HG03565 (cell line): ENCODE results near the gene DAGLB.

Experiments
- ATAC-seq: cut with Tn5 transposase; IDR thresholded peaks from one replicate; pipeline ENCODE4 v1.9.1; 2021; ENCODE audit warnings: mild to moderate bottlenecking, moderate library complexity; ENCODE audit not compliant: unreplicated experiment

DAGLB gene

GRCh38 chr7:6432781-6433180 is 15.0 kb downstream of the DAGLB start:
- no peak for ATAC-seq

DNA sequence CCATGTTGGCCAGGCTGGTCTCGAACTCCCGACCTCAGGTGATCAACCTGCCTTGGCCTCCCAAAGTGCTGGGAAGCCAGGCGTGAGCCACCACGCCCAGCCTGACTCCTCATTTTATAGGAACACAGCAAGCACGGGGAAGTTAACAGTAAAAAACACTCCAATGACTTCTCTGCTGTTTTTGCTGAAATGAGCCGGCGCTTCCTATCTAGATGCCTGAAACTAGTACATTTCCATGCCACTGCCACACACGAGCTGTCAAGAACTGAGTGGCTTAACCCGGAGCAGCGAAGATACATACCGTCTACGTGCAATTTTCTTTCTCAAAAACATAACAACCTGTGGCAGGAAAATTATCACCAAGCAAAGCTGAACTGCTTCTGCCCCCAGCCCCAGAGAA is 16.8 kb downstream of the DAGLB start:
- no peak for ATAC-seq

DNA sequence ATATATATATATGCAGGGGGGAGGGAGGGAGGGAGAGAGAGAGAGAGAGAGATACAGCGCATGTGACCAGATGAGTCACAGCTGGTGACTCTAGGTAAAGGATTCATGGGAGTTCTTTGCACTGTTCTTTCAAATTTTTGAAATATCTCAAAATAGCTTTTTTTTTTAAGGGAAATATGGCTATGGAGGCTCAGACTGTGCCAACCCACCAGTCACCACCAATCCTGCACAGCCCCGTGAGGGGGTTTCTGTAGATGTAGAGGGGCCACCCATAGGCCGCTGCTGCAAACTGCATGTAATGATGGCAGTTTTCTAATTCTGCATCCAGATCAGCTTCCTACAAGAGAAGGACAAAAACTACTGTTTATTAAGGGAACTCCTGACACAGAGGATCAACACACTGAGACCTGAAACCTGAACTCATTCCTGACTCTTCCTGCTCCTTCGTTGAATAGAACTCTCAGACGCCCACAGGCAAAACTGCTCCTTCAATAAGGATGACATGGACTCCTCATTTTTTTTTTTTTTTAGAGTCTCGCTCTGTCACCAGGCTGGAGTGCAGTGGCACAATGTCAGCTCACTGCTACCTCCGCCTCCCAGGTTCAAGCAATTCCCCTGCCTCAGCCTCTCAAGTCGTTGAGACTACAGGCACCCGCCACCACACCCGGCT is 17.3 kb downstream of the DAGLB start:
- ATAC-seq, result no peak

GRCh38 chr7:6425948-6426347 is 21.8 kb downstream of the DAGLB start:
- no peak for ATAC-seq

DNA sequence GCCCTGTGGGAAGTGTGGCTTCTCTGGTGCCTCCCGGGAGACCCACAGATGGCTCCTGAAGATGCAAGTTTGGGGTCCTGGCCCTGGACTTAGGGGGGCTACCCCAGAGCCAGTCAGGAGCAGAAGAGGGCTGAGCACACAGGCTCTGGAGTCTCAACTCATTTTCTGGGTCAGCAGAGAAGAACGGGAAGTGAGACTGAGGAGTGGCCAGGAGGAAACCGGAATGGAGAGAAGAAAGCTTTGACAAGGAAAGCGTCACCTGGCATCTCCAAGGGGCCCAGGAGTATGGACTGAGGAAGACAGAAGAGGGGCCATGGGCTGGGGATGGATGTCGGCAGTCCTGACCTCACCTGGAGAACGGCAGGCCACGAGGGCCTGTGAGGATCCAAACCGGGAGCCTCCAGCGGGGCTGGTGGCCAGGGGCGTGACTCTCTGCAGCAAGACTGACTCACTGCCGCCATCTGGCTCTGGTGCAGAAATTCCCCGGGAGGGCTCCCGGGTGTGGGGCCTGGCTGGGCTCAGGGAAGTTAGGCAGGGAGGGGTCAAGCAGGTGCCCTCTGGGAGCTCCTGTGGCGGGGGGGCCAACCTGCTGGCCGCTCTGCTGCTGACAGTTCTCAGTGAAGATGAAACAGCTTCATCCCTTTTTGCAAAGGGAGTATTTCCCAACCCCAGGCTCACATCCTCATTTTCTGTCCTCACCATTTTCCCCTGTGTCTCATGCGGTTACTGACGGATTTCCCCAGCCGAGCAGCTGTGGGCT is 23.6 kb downstream of the DAGLB start:
- no peak for ATAC-seq

DNA sequence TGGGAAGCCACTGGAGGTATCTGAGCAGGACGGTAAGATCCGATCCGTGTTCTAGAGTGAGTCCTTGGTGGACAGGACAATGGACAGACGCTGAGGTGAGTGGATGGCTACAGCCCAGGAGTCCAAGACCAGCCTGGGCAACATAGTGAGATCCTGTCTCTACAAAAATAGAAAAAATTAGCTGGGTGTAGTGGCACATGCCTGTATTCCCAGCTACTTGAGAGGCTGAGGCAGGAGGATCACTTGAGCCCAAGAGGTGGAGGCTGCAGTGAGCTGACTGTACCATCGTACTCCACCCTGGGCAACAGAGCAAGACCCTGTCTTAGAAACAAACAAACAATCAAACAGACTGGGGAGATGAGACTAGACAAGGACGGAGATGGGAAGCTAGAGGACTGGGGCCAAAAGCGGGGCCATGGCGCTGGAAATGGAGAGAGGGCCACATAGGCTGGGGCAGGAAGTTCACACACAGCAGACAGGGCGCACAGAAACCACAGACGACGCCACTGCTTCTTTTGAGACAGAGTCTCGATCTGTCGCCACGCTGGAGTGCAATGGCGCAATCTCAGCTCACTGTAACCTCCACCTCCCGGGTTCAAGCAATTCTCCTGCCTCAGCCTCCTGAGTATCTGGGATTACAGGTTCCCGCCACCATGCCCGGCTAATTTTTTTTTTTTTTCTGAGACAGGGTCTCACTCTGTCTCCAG is 24.7 kb downstream of the DAGLB start:
- no peak for ATAC-seq

DNA sequence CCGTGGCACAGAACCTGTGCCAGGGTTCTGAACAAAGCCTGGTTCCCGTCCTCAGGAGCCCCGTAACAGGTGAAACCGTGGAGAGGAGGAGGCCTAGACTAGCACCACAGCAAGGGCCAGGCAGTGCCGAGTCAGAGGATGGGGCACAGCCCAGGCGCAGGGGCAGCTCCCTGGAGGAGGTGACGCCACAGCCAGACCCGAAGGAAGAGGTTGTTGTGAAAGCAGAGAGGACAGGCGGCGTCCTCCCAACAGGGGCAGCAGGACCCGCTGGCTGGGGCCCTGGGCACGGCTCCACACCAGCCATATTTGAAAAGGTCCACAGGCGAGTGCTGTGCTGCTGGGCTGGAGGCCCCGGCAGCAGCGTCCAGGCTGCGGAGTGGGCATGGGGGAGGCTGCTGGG is 25.7 kb downstream of the DAGLB start:
- ATAC-seq, result no peak

- no peak for ATAC-seq
Measured at GRCh38 chr7:6420680-6421079, 27.1 kb downstream of the DAGLB start.

DNA sequence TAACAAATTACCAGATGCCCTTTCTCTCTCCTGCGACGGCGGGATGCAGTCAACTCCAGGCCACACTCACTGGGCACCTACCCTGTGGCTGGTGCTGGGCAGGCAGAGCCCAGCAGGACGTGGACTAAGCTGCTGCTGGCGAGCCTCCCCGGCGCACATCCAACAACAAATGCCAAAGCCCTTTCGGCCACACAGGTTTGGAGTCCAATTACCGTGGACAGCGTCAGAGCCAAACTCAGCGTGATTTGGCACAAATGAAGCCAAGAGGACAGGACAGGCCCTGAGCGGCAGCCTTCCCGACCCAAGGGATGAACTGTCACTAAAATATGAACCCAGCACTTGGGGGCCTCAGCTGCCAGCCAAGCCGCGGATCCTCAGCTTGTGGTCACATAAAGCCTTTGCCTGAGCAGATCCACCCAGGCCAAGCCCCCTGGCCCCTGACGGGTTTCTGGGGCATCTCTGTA is 28.4 kb downstream of the DAGLB start:
- ATAC-seq, result no peak

GRCh38 chr7:6417408-6417807 is 30.3 kb downstream of the DAGLB start:
- ATAC-seq, result no peak

DNA sequence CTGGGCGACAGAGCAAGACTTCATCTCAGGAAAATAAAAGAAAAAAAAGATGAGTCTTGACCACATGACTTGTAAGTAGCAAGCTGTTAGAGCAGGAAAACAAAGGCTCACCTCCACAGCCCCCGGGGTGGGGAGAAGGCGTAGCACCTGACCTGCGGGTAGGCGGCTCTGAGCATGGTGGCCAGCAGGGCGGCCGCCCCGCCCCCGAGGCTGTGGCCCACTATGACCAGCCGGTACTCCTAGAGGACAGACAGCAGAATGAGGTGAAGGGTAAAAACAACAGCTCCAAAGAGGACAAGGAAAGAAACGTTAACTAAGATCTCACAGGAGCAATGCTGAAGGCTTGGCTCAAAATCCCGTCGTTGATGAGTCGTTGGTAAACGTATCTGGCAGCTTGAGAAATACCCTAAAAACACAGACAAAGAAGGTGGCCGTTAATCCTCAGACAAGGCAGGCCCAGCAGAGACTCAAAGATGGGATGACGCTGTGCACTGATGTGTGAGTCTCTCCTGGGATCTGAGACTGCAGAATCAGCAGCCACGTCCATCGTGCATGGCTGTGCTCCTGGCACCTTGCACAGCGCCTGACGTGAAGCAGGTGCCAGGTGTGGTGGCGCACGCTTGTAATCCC is 31.1 kb downstream of the DAGLB start:
- ATAC-seq, result no peak

DNA sequence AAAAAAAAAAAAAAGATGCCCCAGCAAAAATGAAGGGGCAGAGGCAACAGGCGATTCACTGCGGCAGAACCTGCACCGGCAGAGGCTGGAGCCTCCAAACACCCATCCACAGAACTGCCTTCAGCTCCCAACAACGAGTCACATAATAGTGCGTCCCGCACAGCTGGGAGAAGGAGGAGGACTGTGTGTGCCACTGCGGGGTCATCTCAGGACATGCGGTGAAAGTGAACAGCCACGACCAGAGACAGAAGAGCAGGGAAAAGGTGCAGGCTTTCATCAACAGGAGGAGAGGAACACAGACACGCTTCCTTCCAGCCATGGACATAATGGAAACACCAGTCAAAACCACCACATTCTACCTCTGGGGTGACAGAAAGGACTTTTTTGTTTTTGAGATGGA is 34.1 kb downstream of the DAGLB start:
- no peak for ATAC-seq

- no peak for ATAC-seq
Measured at GRCh38 chr7:6409944-6410693, 37.6 kb downstream of the DAGLB start.

DNA sequence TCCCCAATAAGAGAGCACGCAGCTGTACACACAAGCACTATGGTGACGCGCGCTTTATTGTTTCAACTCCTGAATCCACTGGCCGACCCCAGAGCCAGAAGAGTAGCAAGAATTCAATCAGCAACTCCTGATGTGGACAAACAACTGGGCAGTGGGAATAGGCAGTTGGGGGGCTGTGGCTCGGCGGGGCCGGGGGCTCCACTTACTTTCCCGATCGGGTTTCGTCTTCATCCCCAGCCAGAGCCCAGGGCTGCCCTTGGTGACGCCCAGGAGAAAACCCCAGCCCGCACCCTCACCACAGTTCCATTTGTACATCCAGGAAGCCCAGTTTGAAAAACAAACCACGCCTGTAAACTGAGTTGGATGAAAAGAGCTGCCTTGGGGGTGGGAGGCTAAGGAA is 38.7 kb downstream of the DAGLB start:
- no peak for ATAC-seq

DNA sequence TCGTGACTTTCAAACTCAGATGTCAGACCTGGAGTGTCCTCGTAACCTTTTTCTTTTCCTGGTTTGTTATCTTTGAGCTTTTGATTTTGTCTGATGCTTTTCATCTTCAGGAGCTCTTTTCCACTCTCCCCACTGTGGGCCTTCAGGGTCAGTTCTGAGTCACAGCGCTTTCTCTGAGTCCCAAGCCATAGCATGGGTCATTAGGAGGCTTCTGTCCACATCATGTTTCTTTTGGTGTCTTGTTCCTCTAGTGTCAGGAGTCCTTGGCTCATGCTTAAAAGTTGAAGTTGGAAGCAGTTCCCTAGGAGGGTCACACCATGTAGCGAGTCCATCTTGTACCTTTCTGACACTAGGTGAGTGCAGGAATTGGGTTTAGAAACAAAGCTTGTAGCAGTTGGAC is 40.3 kb downstream of the DAGLB start:
- ATAC-seq, result no peak

DNA sequence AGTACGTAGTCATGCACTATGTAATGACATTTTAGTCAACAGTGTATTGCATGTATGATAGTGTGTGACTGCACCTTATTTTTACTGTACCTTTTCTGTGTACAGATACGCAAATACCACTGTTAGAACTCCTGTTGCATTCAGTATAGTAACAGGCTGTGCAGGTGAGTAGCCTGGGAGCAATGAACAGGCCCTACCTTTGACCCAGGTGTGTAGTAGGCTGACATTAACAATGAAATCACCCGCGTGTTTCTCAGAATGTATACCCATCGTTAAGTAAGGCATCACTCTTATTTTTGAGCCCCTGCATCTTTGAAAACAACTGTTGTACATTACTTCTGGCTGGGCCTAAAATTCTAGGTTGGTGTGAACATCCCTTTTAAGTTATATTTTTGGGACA is 41.6 kb downstream of the DAGLB start:
- no peak for ATAC-seq

DNA sequence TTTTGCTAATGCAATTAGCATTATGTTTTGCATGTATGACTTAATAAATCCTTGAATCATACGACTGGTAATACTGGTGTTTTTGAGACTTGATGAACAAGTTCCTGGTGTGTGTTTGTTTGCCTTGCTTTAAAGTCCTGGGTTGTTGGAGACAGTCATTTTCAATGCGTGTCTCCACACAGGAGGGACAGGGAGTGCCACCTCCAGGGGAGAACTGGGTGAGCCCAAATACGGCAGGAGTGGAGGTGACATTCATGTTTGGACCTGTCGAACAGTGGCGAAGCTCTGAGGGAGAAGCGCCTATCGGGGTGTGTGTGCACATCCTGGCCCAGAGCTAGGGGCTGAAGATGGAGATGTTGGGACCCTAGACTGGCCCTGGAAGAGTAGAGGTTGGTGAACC is 43.8 kb downstream of the DAGLB start:
- ATAC-seq, result no peak

DNA sequence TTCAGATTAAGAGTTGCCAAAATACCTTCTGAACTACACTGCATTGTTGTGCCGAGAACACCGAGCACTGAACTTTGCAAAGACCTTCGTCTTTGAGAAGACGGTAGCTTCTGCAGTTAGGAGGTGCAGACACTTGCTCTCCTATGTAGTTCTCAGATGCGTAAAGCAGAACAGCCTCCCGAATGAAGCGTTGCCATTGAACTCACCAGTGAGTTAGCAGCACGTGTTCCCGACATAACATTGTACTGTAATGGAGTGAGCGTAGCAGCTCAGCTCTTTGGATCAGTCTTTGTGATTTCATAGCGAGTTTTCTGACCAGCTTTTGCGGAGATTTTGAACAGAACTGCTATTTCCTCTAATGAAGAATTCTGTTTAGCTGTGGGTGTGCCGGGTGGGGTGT is 45.0 kb downstream of the DAGLB start:
- ATAC-seq, result no peak

DNA sequence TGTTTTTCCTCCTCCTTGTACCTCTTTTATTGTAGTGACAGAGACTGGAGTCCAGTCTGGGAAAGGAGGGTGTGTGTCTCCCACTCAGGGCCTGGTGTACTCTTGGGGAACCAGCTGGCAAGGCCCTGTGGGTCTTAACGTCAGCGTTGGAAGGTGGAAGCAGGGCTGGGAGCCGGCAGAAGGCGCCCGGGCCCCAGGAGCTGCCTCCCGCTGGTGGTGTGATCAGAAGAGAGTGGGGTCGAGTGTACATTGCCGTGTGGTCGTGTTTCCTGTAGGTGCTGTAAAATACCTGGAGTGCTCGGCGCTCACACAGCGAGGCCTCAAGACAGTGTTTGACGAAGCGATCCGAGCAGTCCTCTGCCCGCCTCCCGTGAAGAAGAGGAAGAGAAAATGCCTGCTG is 45.7 kb downstream of the DAGLB start:
- ATAC-seq, result no peak

DNA sequence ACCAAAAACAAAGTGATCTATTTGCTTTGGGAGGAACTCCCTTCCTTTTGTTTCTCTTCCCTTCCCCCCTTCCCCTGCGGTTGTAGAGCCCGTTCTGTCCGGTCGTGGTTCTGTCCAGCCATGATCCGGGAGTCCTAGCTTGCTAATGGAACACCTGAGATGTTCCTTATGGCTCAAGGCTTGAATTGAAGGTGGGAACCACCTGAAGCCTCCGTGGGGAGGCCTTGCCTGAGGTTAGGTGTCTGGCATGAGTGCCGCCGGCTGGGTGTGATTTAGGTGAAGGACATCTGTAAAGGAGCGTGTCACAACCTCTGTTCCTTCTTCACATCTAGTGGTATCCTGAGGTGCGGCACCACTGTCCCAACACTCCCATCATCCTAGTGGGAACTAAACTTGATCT is 46.2 kb downstream of the DAGLB start:
- ATAC-seq, result no peak
